Tibial artery (tissue), 4 donors: ENCODE results near the gene RAB40A.

Source experiments
- DNase-seq, 2 donors: peaks; one replicate each; pipeline ENCODE4 v3.0.0-alpha.2; 2019
- H3K27ac ChIP-seq, 2 donors: fragments of 200-600 bp; sonication (generic) in 1 of 2; 1 replicate in 1 of 2; 2 replicates in 1 of 2; pipeline ENCODE4 v1.5.1; 2018 to 2019; ENCODE audit warnings: mild to moderate bottlenecking in 1 of 2
- H3K27me3 ChIP-seq, 2 donors: fragments of 200-600 bp; sonication (generic) in 1 of 2; one replicate each; pipeline versions ENCODE4 v1.5.1 to v1.6.0; 2016 to 2019
- H3K36me3 ChIP-seq, 3 donors: fragments of 200-600 bp; sonication (generic) in 2 of 3; one replicate each; pipeline ENCODE4 v1.5.1; 2016 to 2019; ENCODE audit warnings: mild to moderate bottlenecking in 2 of 3
- H3K4me1 ChIP-seq, 4 donors: fragments of 200-600 bp; sonication (generic) in 2 of 4; 1 replicate in 3 of 4; 2 replicates in 1 of 4; pipeline ENCODE4 v1.5.1; 2016 to 2019
- H3K4me3 ChIP-seq, 2 donors: fragments of 200-600 bp; sonication (generic) in 1 of 2; 1 replicate in 1 of 2; 2 replicates in 1 of 2; pipeline ENCODE4 v1.5.1; 2018 to 2019; ENCODE audit warnings: mild to moderate bottlenecking in 2 of 2
- H3K9me3 ChIP-seq, 3 donors: fragments of 200-600 bp; sonication (generic) in 1 of 3; one replicate each; pipeline ENCODE4 v1.5.1; 2016 to 2019
- intact Hi-C: fragments of 100-400 bp; cut with DNase I; formaldehyde crosslinking; loops from one replicate; pipeline ENCODE4 v1.15.0; 2023; ENCODE audit warnings: low total_unique reads
- TF ChIP-seq, protein P1 (sequence below), 2 experiments: fragments of 200-600 bp in 1 of 2; fragments of 450-650 bp in 1 of 2; IDR thresholded peaks; one replicate each; pipeline ENCODE4 v1.5.1; 2017 to 2019; ENCODE audit warnings: antibody characterized with exemption in 2 of 2, mild to moderate bottlenecking in 1 of 2, moderate library complexity in 1 of 2

RAB40A gene, protein sequence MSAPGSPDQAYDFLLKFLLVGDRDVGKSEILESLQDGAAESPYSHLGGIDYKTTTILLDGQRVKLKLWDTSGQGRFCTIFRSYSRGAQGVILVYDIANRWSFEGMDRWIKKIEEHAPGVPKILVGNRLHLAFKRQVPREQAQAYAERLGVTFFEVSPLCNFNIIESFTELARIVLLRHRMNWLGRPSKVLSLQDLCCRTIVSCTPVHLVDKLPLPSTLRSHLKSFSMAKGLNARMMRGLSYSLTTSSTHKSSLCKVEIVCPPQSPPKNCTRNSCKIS

DNA sequence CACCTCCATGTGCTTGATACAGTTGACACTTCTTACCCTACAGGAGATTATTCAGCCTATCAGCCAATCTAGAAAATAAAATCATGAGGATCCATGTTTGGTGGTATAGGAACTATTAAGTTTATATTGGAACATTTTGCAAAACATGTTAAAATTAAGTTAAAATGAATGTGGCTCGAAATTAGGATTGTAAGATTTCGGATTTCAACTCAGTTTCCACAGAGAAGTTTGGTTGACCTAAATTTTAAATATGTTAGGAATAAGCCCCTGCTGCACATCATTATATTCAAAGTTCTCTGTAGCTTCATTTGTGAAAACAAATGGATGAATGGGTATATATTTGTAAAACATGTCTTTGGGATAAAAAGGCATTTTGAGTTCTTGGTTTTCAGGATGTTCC lies at the start of gene RAB40A:
Gene RAB40A, minus strand, starts transcription at position 101 of the 400 bp plus-strand sequence. CDS start 18,733 bp downstream, outside the sequence.
- TF ChIP-seq, protein P1, sequence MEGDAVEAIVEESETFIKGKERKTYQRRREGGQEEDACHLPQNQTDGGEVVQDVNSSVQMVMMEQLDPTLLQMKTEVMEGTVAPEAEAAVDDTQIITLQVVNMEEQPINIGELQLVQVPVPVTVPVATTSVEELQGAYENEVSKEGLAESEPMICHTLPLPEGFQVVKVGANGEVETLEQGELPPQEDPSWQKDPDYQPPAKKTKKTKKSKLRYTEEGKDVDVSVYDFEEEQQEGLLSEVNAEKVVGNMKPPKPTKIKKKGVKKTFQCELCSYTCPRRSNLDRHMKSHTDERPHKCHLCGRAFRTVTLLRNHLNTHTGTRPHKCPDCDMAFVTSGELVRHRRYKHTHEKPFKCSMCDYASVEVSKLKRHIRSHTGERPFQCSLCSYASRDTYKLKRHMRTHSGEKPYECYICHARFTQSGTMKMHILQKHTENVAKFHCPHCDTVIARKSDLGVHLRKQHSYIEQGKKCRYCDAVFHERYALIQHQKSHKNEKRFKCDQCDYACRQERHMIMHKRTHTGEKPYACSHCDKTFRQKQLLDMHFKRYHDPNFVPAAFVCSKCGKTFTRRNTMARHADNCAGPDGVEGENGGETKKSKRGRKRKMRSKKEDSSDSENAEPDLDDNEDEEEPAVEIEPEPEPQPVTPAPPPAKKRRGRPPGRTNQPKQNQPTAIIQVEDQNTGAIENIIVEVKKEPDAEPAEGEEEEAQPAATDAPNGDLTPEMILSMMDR (IDR thresholded peaks at IDR 0.05), result no peak
- Histone ChIP-seq H3K27me3 (no peaks in the 10 kb centered on the region), H3K9me3 (no peaks in the 10 kb centered on the region), H3K4me1 (no peaks in the 10 kb centered on the region), H3K36me3 (no peaks in the 10 kb centered on the region), H3K27ac (no peak within 1 kb of the TSS), H3K4me3 (no peak within 1 kb of the TSS)
- DNase-seq, result no peak
- intact Hi-C loops, result no loop called here

DNA sequence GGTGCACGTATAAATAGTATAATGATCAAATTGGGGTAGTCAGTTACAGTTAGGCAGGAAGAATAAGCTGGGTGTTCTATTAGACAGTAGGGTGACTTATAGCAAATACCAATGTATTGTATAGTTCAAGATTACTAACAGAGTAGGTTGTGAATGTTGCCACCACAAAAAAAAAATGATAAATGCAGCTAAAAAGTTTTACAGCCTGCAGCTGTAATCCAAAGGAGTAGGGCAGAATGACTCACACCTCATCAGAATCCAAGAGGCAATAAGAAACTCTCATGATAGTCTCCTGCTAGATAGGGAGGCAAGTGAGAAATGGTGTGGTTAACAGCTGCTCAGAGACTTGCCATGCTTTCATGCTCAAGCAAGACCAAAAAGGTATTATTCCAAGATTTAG lies 46.5 kb upstream of the RAB40A start:
- DNase-seq, result no peak
- Histone ChIP-seq H3K27ac (no peak overlapping the region), H3K9me3 (no peaks in the 10 kb centered on the region), H3K36me3 (no peaks in the 10 kb centered on the region), H3K4me1 (no peaks in the 10 kb centered on the region), H3K27me3 (no peaks in the 10 kb centered on the region), H3K4me3 (no peak overlapping the region)
- TF ChIP-seq, protein P1 (IDR thresholded peaks at IDR 0.05), result no peak
- intact Hi-C loops, result no loop called here

DNA sequence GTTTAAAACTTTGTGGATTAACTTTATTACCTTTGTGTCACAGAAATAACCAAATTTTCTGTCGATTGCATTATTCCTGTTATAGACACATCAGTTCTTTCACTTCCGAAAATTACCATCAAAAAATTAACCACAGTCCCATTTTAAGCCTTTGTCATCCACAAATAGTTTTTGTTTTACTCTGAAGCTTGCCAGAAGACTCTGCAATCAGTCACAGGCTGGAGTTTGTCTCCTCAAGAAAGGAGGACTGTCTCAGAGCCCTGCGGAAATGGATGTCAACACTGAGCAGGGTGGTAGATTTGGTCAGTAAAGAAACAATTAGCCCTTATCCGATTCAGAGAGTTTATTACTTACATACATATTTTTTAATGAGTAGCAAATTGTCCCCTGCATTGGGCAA lies 45.9 kb upstream of the RAB40A start:
- intact Hi-C loops, result no loop called here
- no peak overlapping the region for H3K27ac ChIP-seq
- no peak for DNase-seq

DNA sequence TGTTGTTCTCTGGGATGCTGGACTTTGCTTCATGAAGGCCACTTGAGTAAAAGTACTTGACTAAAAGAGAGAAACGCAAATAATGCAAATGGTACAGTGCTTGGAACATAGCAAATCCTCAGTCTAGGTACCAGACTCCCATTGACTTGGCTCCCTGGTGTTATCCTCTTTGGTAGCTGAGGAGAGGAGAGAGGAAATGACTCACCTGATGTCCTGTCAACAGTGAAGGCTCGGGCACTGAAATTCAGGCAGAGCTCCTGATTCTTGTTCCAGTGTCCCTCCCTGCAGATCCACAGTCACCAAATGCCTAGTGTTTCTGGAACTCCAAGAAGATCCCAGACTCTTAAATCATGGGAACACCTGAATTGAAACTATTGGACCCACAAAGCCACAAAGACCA lies 43.5 kb upstream of the RAB40A start:
- no peaks in the 10 kb centered on the region for H3K4me1 ChIP-seq
- no peak overlapping the region for H3K4me3 ChIP-seq
- no peaks in the 10 kb centered on the region for H3K27me3 ChIP-seq
- H3K27ac ChIP-seq, result no peak overlapping the region
- intact Hi-C loops, result no loop called here
- DNase-seq, result no peak
- no peaks in the 10 kb centered on the region for H3K9me3 ChIP-seq
- TF ChIP-seq, protein P1 (IDR thresholded peaks at IDR 0.05), result no peak
- H3K36me3 ChIP-seq, result no peaks in the 10 kb centered on the region

More for the DNA sequence above, 45.9 kb upstream of the RAB40A start:
- Histone ChIP-seq H3K9me3 (no peaks in the 10 kb centered on the region), H3K4me1 (no peaks in the 10 kb centered on the region), H3K36me3 (no peaks in the 10 kb centered on the region), H3K4me3 (no peak overlapping the region), H3K27me3 (no peaks in the 10 kb centered on the region)
- TF ChIP-seq, protein P1 (IDR thresholded peaks at IDR 0.05), result no peak

DNA sequence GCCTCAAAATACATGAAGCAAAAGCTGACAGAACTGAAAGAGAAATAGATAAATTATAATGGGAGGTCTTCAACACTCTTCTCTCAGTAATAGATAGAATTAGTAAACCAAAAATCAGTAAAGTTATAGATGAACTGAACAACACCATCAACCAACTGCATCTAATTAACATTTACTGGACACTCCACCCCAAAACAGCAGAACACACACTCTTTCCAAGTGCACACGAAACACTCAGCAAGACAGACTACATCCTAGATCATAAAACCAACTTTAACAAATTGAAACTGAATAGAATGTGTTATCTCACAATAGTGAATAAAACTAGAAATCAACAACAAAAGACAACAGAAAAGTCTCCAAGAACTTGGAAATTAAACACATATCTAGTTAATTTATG lies 41.0 kb upstream of the RAB40A start:
- Histone ChIP-seq H3K27me3 (no peaks in the 10 kb centered on the region), H3K9me3 (no peaks in the 10 kb centered on the region), H3K4me3 (no peak overlapping the region), H3K27ac (no peak overlapping the region), H3K36me3 (no peaks in the 10 kb centered on the region), H3K4me1 (no peaks in the 10 kb centered on the region)
- DNase-seq, result no peak
- intact Hi-C loops, result no loop called here
- TF ChIP-seq, protein P1 (IDR thresholded peaks at IDR 0.05), result no peak
